ENCODE data around the gene SRPK2. TPM values are rescaled to one million over a fixed set of nuclear protein-coding genes. Genes with fewer than 3 reads are reported as not detected.

Gene SRPK2
- total and polyA plus RNA-seq, 7 donors, result 12.0 to 57.6 (median 42.9) TPM

DNA sequence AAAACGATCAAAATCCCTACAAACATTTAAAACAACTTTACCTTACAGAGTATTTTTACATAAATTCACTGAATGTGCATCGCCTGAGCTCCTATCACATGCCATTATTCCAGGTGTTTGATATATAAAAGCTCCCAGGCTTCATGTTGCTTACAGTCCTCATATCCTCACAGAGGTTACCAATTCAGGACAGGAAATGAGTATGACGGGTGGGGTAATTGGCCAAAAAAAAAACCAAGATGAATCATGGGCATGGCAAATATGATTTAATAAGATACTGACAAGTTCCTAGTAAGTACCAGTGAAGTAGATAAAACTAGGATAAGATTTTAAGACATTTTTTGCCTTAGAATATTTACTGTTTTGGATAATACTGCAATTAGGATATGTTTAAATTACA lies 238.9 kb downstream of the SRPK2 start:
- TF ChIP-seq POLR2AphosphoS5 (IDR thresholded peaks at IDR 0.05), result no peak
- TF ChIP-seq, protein P1, sequence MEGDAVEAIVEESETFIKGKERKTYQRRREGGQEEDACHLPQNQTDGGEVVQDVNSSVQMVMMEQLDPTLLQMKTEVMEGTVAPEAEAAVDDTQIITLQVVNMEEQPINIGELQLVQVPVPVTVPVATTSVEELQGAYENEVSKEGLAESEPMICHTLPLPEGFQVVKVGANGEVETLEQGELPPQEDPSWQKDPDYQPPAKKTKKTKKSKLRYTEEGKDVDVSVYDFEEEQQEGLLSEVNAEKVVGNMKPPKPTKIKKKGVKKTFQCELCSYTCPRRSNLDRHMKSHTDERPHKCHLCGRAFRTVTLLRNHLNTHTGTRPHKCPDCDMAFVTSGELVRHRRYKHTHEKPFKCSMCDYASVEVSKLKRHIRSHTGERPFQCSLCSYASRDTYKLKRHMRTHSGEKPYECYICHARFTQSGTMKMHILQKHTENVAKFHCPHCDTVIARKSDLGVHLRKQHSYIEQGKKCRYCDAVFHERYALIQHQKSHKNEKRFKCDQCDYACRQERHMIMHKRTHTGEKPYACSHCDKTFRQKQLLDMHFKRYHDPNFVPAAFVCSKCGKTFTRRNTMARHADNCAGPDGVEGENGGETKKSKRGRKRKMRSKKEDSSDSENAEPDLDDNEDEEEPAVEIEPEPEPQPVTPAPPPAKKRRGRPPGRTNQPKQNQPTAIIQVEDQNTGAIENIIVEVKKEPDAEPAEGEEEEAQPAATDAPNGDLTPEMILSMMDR (IDR thresholded peaks at IDR 0.05), result no peak
- TF ChIP-seq EP300 (IDR thresholded peaks at IDR 0.05), result no peak

DNA sequence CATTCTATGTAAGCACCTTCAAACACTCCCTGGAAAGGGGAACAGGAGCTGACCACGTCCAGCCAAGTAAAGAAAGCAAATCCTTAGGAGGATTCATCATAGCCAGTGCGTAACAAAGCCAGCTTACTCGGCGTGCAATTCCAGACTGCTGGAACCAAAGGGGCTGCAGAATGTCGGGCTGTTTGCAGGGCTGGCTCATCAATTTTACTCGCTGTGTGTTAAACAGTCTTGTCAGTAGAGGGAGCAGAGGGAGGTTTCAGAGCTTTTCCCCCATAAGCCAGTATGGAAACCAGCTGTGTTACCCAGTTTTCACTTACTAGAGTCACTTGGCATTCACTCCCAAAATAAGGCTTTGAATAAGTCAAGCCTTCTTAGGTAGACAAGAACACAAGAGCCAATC lies 247.7 kb downstream of the SRPK2 start:
- Histone ChIP-seq H3K4me1 (peaks cover 0 to 7% (median 3%) of the 10 kb centered on the region in 4 donors), H3K36me3 (peaks cover 0 to 53% (median 0%) of the 10 kb centered on the region in 4 donors), H3K27ac (no peak overlapping the region), H3K9me3 (no peaks in the 10 kb centered on the region), H3K4me3 (no peak overlapping the region), H3K27me3 (no peaks in the 10 kb centered on the region)
- TF ChIP-seq, protein P1 (IDR thresholded peaks at IDR 0.05), result peak in 2 of 4 experiments; percentile 10 to 18
- TF ChIP-seq POLR2AphosphoS5 (IDR thresholded peaks at IDR 0.05), result no peak
- intact Hi-C loops (cut with DNase I), result no loop called here
- WGBS, 2 donors, result 78 to 83% methylated on average over 6 of the region's 6 CpGs
- DNase-seq, result no peak

More for the DNA sequence above, 238.9 kb downstream of the SRPK2 start:
- WGBS, 2 donors, result 74 to 78% methylated on average over 3 of the region's 3 CpGs
- intact Hi-C loops (cut with DNase I), result loop anchor here (10.0 kb wide), 2 partner anchors 275 to 345 kb away; no protein-coding TSS in a partner anchor
- H3K27me3 ChIP-seq, result no peaks in the 10 kb centered on the region
- no peaks in the 10 kb centered on the region for H3K36me3 ChIP-seq
- no peak for DNase-seq
- no peaks in the 10 kb centered on the region for H3K4me1 ChIP-seq
- H3K27ac ChIP-seq, result no peak overlapping the region
- H3K9me3 ChIP-seq, result no peaks in the 10 kb centered on the region
- no peak overlapping the region for H3K4me3 ChIP-seq

DNA sequence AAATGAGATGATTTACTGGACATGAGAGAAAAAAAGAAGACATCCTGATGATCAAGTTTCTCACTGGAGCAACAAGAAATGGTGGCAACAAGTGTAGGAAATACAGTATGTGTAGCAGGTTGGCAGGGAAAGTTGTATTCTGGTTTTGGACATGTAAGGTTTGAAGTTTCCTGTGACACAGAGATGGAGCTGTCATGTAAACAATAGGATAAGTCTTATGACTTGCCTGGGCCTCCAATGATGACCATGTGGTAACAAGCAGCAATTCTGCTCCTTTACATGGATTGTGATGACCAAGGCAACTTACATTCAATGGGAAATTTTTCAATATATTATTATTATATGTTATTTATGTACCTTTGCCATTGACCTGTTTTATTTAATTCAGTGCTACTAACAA lies 249.3 kb downstream of the SRPK2 start:
- intact Hi-C loops (cut with DNase I), result no loop called here
- H3K27me3 ChIP-seq, result no peaks in the 10 kb centered on the region
- H3K4me1 ChIP-seq, result peaks cover 0 to 10% (median 3%) of the 10 kb centered on the region in 4 donors
- no peak for DNase-seq
- no peaks in the 10 kb centered on the region for H3K9me3 ChIP-seq
- H3K4me3 ChIP-seq, result no peak overlapping the region
- TF ChIP-seq, protein P1 (IDR thresholded peaks at IDR 0.05), result no peak
- TF ChIP-seq EP300 (IDR thresholded peaks at IDR 0.05), result no peak
- no peak for TF ChIP-seq POLR2A (IDR thresholded peaks at IDR 0.05)
- TF ChIP-seq POLR2AphosphoS5 (IDR thresholded peaks at IDR 0.05), result no peak
- peaks cover 0 to 53% (median 0%) of the 10 kb centered on the region in 4 donors for H3K36me3 ChIP-seq
- no peak overlapping the region for H3K27ac ChIP-seq

DNA sequence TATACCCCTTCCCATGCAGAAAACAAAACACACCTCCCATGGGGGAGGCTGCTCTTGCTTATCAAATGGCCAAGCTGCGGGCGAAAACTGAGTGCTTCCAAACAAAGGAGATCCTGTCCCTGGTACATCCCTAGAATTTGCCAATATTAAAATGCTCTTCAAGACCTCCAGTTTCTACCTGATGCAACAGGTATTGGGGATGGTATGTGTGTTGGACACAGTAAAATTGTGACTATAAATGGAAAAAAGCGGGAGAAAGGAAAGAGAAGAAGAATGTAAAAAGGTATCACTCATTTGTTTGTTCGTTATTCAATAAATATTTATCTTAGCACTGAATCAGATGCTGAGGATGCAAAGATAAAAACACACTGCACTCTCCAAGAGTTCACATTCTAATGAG lies 250.8 kb downstream of the SRPK2 start:
- H3K4me1 ChIP-seq, result peaks cover 0 to 11% (median 3%) of the 10 kb centered on the region in 4 donors
- H3K27me3 ChIP-seq, result no peaks in the 10 kb centered on the region
- intact Hi-C loops (cut with DNase I), result no loop called here
- DNase-seq, result no peak
- WGBS, 2 donors, result 94 to 96% methylated on average over 4 of the region's 4 CpGs
- peaks cover 0 to 54% (median under 1%) of the 10 kb centered on the region in 4 donors for H3K36me3 ChIP-seq
- H3K4me3 ChIP-seq, result no peak overlapping the region
- no peaks in the 10 kb centered on the region for H3K9me3 ChIP-seq
- TF ChIP-seq POLR2A (IDR thresholded peaks at IDR 0.05) (no peak), POLR2AphosphoS5 (IDR thresholded peaks at IDR 0.05) (no peak), EP300 (IDR thresholded peaks at IDR 0.05) (no peak)
- TF ChIP-seq, protein P1 (IDR thresholded peaks at IDR 0.05), result no peak
- no peak overlapping the region for H3K27ac ChIP-seq

DNA sequence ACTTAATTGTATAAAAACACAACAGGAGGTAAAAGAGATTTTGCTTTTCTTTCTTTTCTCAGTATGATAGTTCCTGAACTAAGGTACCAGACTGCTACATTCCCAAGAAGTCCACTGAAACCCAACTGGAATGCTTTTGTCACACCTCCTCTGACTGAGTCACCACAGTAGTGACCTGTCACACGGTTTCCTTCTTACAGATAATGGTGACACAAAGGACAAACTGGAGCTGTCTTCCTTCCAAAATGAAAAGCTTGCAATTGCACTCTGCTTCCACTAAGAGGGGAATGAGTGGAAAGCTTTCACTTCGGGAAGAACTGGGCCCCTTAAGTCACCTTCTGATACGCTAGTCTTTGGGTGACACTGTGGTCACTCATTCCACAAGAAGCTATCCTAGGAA lies 252.5 kb downstream of the SRPK2 start:
- no peak overlapping the region for H3K4me3 ChIP-seq
- H3K27ac ChIP-seq, result no peak overlapping the region
- no peak for DNase-seq
- no peaks in the 10 kb centered on the region for H3K9me3 ChIP-seq
- intact Hi-C loops (cut with DNase I), result no loop called here
- peaks cover 0 to 10% (median 3%) of the 10 kb centered on the region in 4 donors for H3K4me1 ChIP-seq
- 83 to 85% methylated on average over 3 of the region's 3 CpGs for WGBS, 2 donors
- TF ChIP-seq EP300 (IDR thresholded peaks at IDR 0.05) (no peak), POLR2AphosphoS5 (IDR thresholded peaks at IDR 0.05) (no peak), POLR2A (IDR thresholded peaks at IDR 0.05) (no peak)
- TF ChIP-seq, protein P1 (IDR thresholded peaks at IDR 0.05), result no peak
- H3K36me3 ChIP-seq, result peaks cover 0 to 53% (median 11%) of the 10 kb centered on the region in 4 donors
- H3K27me3 ChIP-seq, result no peaks in the 10 kb centered on the region

Measured in sigmoid colon (tissue), 7 donors.